ENCODE data around the gene SCLY. TPM values are rescaled to one million over a fixed set of nuclear protein-coding genes. Genes with fewer than 3 reads are reported as not detected.

SCLY gene
- total RNA-seq, 6 experiments from 2014 or later: 24.4 to 54.2 (median 35.9) TPM

DNA sequence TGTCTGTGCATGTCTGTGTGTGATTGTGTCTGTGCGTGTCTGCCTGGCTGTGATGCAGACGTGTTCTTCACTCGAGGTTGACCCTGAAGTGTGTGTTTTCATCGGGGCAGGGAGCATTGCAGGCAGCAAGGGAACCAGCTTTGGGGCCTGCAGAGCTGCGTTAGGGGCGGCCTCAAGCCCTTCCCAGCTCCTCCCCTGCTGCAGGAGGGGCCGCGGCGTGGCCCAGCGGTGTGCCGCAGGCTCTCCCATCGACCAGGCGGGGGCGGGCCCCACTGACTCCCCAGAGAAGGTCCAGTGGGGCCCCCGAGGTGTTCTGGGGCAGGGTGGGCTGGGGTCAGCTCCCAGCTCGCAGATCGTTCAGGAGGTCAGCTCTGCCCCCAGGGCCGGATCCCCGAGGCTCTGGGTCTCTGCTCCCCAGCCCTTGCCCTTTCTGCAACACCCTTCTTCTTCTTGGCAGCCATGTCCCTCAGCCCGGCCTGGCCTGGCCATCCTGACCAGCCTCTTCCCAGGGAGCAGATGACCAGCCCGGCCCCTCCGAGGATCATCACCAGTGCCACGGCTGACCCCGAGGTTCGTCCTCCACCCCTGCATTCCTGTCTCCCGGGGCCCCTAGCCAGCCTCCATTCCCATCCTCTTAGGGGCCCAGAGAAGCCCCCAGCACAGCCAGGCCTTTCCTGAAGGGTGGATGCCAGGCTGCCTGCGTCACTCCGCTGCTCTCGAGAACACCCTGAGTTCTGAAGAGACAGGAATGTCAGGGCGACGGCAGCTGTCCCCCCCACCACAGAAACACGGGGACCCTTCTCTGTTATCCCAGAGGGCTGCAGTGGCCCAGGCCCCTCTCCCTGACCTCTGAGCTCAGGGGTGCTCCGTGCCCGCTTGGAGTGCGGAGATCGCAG, 66.6 kb downstream of the SCLY start:
- Histone ChIP-seq H3K4me3 (no peak overlapping the region), H3K36me3 (no peaks in the 10 kb centered on the region), H3K9me3 (no peaks in the 10 kb centered on the region), H3K27me3 (no peaks in the 10 kb centered on the region), H3K4me1 (no peaks in the 10 kb centered on the region), H3K27ac (no peak overlapping the region)
- ATAC-seq: peak in 2 of 4 donors; percentile 12 to 17
- peak in 2 of 3 donors; percentile 18 to 52 for DNase-seq
- no peak for TF ChIP-seq POLR2A (IDR thresholded peaks at IDR 0.05)
- TF ChIP-seq, protein P1, sequence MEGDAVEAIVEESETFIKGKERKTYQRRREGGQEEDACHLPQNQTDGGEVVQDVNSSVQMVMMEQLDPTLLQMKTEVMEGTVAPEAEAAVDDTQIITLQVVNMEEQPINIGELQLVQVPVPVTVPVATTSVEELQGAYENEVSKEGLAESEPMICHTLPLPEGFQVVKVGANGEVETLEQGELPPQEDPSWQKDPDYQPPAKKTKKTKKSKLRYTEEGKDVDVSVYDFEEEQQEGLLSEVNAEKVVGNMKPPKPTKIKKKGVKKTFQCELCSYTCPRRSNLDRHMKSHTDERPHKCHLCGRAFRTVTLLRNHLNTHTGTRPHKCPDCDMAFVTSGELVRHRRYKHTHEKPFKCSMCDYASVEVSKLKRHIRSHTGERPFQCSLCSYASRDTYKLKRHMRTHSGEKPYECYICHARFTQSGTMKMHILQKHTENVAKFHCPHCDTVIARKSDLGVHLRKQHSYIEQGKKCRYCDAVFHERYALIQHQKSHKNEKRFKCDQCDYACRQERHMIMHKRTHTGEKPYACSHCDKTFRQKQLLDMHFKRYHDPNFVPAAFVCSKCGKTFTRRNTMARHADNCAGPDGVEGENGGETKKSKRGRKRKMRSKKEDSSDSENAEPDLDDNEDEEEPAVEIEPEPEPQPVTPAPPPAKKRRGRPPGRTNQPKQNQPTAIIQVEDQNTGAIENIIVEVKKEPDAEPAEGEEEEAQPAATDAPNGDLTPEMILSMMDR (IDR thresholded peaks at IDR 0.05): no peak
- 72% methylated on average over 8 of the region's 36 CpGs for WGBS (ENCODE audit: insufficient coverage, low coverage, low lambda C conversion rate, missing lambda C conversion rate)
- intact Hi-C loops (cut with DNase I): no loop called here

DNA sequence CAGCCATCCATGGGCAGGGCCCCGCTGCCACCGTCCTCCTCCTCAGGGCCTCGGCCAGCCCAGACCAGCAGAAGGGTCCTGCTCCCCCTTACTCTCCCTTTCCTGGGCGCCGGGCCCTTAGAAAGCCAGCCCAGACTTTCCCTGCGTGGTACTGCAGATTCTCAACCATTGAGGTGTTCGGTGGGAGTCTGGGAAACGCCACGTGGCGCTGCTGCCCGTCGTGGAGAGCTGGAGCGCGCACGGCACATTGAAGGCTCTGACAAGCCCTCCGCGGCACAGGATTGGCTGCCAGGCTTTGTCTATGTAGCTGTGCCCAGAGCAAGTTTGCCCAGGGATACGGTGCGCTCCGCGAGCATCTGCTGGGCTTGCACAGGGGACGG, 67.2 kb downstream of the SCLY start:
- H3K36me3 ChIP-seq: no peaks in the 10 kb centered on the region
- DNase-seq: no peak
- no peaks in the 10 kb centered on the region for H3K9me3 ChIP-seq
- no peak for ATAC-seq
- no peaks in the 10 kb centered on the region for H3K4me1 ChIP-seq
- H3K27ac ChIP-seq: no peak overlapping the region
- intact Hi-C loops (cut with DNase I): no loop called here
- TF ChIP-seq, protein P1 (IDR thresholded peaks at IDR 0.05): no peak
- no peak for TF ChIP-seq POLR2A (IDR thresholded peaks at IDR 0.05)
- no peaks in the 10 kb centered on the region for H3K27me3 ChIP-seq
- 94% methylated on average over 14 of the region's 22 CpGs for WGBS (ENCODE audit: insufficient coverage, low coverage, low lambda C conversion rate, missing lambda C conversion rate)
- no peak overlapping the region for H3K4me3 ChIP-seq

DNA sequence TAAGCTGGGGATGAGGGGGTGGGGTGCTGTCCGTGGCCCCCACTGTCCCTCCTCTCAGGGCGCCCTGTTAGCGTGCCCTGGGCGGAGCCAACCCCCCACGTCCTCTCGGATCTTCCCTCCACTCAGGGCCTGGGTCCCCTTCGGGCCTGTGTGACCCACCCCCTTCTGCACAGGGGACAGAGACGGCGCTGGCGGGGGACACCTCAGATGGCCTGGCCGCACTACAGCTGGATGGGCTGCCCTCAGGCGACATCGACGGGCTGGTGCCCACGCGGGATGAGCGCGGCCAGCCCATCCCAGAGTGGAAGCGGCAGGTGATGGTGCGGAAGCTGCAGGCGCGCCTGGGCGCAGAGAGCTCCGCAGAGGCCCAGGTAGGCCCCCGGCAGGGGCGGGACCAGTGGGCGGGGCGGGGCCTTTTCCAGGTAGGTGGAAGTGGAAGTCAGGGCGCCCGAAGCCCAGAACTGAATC, 67.8 kb downstream of the SCLY start:
- Histone ChIP-seq H3K4me1 (no peaks in the 10 kb centered on the region), H3K9me3 (no peaks in the 10 kb centered on the region), H3K4me3 (no peak overlapping the region), H3K27me3 (no peaks in the 10 kb centered on the region), H3K36me3 (no peaks in the 10 kb centered on the region), H3K27ac (no peak overlapping the region)
- ATAC-seq (no peak), DNase-seq (peak in 1 of 3 donors; percentile 12)
- TF ChIP-seq, protein P1 (IDR thresholded peaks at IDR 0.05): no peak
- TF ChIP-seq POLR2A (IDR thresholded peaks at IDR 0.05): no peak
- intact Hi-C loops (cut with DNase I): no loop called here
- no CpG with 5 or more reads among the region's 30 CpGs for WGBS (ENCODE audit: insufficient coverage, low coverage, low lambda C conversion rate, missing lambda C conversion rate)

DNA sequence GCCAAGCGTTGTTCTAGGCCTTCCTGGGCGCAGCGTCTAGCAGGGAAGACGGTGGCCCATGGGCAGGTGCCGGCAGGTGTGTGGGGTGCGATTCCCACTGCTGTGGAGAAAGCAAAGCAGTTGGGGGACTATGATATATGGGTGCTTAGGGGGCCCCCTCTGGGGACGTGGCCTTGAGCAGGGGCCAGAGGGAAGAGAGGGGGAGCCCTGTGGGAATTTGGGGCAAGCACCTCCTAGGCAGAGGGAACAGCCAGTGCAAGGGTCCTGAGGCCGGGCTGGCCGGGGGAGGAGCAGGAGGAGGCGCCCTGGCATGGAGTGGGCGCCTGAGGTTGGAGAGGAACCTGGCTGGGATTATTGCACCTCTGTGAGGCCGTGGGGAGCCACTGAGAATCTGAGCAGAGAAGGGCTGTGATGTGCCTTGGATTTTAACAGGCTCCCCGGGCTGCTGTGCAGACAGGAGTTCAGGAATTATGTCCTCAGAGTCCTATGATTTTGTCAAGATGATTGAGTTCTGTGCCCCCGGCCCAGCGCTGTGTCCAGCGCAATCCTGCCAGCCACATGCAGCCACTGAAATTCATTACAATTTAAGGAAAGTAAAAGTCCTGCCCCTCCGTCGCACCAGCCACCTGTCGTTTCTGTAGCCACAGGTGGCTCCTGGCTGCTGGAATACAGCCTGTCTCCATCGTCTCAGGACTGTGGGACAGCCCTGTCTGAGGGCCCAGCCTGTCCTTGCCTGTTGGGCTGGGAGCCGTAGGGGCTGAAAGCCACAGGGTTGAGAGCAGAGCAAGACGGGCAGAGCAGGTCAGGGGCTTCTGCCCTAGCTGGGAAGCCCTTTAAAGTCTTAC, 68.6 kb downstream of the SCLY start:
- no peak for DNase-seq
- Histone ChIP-seq H3K4me1 (no peaks in the 10 kb centered on the region), H3K4me3 (no peak overlapping the region), H3K9me3 (no peaks in the 10 kb centered on the region), H3K27ac (no peak overlapping the region), H3K36me3 (no peaks in the 10 kb centered on the region), H3K27me3 (no peaks in the 10 kb centered on the region)
- 93% methylated on average over 7 of the region's 22 CpGs for WGBS (ENCODE audit: insufficient coverage, low coverage, low lambda C conversion rate, missing lambda C conversion rate)
- intact Hi-C loops (cut with DNase I): no loop called here
- ATAC-seq: no peak
- no peak for TF ChIP-seq POLR2A (IDR thresholded peaks at IDR 0.05)
- TF ChIP-seq, protein P1 (IDR thresholded peaks at IDR 0.05): no peak
